NCI-H1092 (cell line): Measurements from ENCODE around the gene FAM186B.
A peak's percentile ranks its signal among the peaks of the same experiment; 100 is the strongest.

Experiments
- DNase-seq: peaks from one replicate; lab custom pipeline; 2025; lab: John Stamatoyannopoulos, UW

FAM186B gene

DNA sequence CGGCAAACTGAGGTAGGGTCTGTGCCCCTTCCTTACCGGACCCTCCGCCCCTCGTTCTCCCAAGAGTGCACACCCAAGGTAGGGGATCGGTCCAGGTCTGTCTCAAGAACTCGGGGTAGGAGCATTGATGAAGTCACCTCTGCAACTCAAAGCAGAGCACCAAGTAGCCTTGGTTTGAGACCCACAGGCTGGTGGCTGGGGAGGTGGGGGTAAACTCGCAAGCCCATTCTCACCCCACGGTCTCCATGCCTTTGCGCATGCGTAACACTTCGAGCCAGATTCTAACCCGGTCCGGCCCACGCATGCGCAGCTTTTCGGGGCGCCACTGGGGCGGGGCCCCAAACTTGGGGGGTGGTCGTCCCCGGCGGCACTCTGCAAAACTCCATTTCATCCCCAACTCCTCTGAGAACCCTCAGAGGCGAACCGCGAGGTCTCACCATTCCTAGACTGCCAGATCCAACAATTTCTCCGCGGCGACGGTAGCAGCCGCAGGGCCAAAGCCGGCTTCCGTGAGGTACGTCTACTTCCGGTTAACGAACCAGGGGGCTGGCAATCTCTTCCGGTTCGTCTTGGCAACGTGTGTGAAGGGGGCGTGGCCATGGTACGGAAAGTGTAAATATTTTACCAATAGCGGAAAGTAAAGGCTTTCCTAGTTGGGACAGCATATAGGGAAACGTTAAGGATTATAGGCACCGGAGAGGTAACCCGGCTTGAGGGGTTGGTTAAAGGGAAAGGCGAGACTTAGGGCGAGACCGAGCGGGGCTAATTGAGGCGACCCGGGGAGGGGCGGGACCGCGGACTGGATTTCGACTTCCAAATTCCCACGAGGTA lies 37.6 kb downstream of the FAM186B start, which contains the start of gene MCRS1:
MCRS1 (minus strand) TSS at position 532 of the 831 bp plus-strand sequence. CDS start 1,411 bp downstream, outside the sequence.
- DNase-seq = peak; percentile 70

DNA sequence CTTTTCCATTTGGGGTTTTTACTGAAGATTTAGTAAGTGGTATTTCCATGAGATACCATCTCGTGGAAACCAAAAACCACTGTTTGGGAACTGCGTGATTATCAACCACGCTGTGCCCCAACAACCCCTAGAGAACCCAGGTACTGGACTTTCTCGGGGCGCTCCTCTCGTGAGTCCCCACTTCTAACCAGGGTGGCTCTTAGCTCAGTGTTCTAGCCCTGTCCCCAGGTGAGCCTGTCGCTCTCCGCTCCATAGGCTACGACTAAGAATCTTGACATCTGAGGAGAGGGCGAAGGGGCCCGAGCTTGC lies 38.2 kb downstream of the FAM186B start:
- no peak for DNase-seq

GRCh38 chr12:49566361-49566760 lies 39.1 kb downstream of the FAM186B start:
- DNase-seq = no peak

GRCh38 chr12:49565406-49566265 lies 39.8 kb downstream of the FAM186B start:
- DNase-seq = no peak

- no peak for DNase-seq
Observed at GRCh38 chr12:49564686-49565405, 40.6 kb downstream of the FAM186B start.

GRCh38 chr12:49563951-49564685 lies 41.3 kb downstream of the FAM186B start:
- DNase-seq = no peak

GRCh38 chr12:49562831-49563230 lies 42.6 kb downstream of the FAM186B start:
- DNase-seq = no peak

DNA sequence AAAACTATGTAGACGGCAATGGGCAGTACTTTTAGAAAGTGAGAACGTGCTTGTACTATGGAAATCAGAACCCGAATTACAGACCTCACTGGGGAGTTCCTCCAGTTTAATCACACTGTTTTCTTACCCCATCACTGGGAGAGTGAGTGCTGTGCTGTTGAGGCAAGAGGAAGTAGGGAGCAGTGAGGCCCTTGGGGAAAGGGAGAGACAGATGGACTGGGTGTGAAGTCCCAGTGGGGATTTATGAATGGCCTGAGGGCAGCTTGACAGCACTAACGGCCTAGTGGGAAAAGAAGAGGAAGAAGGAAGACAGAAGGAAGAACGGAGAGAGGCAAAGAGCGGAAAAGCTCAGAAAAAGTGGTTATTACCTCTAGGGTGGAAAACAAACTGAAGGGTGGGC lies 43.2 kb downstream of the FAM186B start:
- no peak for DNase-seq

DNA sequence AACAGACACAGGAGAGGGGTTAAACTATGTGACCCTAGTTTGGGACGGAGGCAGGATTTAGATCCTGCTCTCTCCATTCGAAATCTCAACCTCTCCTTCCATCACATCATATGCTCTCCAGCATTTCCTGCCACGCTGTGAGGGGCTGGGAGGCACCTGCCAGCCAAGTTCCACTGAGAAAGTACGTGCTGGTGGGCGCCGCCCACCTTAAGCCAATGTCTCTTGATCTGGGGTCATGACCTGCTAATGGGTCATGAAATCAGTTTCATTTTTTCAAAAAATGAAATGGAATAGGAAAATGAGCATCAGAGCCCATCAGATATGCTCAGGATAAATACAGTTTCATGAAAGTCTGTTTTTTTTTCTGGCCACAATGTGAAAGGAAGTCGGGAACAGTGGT lies 44.7 kb downstream of the FAM186B start:
- DNase-seq = no peak

GRCh38 chr12:49559011-49559675 lies 46.3 kb downstream of the FAM186B start:
- DNase-seq = no peak

GRCh38 chr12:49558526-49558925 lies 46.9 kb downstream of the FAM186B start:
- no peak for DNase-seq

- no peak for DNase-seq
Observed at GRCh38 chr12:49557917-49558215, 47.6 kb downstream of the FAM186B start.

DNA sequence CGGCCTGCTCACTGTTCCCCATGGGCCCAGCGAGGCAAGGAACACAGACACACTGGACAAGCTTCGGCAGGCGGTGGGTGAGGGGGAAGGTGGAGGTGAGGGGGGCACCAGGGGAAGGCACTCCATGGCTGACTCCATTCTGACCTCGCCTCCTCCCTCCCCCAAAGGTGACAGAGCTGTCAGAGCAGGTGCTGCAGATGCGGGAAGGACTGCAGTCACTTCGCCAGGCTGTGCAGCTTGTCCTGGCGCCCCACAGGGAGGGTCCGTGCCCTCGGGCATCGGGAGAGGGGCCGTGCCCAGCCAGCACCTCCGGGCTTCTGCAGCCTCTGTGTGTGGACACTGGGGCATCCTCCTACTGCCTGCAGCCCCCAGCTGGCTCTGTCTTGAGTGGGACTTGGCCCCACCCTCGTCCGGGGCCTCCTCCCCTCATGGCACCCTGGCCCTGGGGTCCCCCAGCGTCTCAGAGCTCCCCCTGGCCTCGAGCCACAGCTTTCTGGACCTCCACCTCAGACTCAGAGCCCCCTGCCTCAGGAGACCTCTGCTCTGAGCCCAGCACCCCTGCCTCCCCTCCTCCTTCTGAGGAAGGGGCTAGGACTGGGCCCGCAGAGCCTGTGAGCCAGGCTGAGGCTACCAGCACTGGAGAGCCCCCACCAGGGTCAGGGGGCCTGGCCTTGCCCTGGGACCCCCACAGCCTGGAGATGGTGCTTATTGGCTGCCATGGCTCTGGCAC lies 48.1 kb downstream of the FAM186B start:
- DNase-seq = no peak

- DNase-seq = no peak
Observed at GRCh38 chr12:49556391-49557186, 48.9 kb downstream of the FAM186B start.

DNA sequence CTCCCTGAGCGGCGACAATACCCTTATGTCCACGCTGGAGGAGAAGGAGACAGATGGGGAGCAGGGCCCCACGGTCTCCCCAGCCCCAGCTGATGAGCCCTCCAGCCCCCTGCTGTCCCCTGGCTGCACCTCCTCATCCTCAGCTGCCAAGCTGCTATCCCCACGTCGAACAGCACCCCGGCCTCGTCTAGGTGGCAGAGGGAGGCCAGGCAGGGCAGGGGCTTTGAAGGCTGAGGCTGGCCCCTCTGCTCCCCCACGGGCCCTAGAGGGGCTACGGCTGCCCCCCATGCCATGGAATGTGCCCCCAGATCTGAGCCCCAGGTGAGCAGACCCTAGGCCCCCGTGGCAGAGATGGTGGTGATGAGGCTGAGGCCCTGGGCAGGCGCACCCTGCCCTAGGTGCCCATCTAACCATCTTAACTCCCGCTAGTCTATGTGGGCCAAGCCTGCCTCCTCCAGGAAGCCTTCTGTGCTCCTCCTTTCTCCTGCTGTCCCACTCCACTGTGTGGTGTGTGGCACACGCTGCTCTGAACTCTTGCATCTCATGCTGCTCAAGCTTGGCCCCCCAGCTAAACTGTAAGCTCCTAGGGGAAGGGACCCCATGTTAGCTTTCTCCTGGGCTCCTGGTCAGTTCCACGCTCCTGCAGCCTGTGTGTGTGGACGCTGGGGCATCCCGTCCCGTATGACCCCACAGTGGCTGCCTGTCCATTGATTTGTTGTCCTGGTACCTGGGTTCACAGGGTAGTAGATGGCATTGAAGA lies 49.6 kb downstream of the FAM186B start:
- DNase-seq = no peak

DNA sequence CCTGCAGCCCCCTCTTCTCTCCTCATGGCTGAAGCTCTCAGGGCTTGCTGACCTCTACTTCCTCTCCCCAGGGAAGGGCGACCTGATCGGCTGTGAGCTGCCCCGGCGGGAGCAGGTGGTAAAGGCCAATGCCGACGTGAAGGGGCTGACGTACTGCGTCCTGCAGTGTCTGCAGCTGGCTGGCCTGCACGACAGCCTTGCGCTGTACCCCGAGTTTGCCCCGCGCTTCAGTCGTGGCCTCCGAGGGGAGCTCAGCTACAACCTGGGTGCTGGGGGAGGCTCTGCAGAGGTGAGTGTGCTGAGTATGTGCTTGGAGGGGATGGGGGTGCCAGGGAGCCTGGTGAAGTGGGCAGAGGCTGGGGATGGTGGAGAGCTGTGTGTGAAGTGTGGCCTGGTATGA lies 51.2 kb downstream of the FAM186B start:
- DNase-seq = no peak

DNA sequence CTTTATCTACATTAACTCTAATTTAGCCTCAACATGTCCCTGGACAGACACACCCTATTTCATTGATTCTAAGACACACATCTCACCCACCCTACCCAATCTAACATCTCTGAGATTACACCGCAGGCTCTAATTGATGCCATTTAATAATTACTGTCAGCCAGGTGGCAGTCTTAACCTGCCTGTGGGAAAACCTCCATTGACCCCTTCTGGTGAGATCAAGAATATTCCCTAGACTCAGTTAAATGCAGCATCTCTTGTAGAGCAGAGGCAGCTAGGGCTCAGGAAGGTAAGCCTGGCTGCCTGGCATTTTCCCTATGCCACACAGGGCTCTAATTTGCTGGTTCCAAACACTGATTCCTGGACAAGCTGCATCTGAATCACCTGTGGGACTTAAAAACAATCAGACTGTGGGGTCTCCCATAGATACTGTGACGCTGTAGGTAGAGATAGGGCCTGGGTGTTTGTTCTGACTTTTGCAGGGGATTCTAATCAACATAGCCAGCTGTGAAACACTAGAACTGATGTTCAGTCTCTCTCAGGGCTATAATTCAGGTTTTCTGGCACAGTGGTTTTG lies 51.8 kb downstream of the FAM186B start:
- no peak for DNase-seq

- no peak for DNase-seq
Observed at GRCh38 chr12:49552899-49553298, 52.5 kb downstream of the FAM186B start.

GRCh38 chr12:49552425-49552824 lies 53.0 kb downstream of the FAM186B start:
- DNase-seq = no peak
